HG03039 (cell line): ENCODE data around the gene SCAMP2.

Source experiments
- ATAC-seq: cut with Tn5 transposase; IDR thresholded peaks from one replicate; pipeline ENCODE4 v1.9.1; 2021; ENCODE audit warnings: mild to moderate bottlenecking, moderate library complexity; ENCODE audit not compliant: unreplicated experiment

SCAMP2 gene

GRCh38 chr15:74863239-74864056 lies 9.7 kb downstream of the SCAMP2 start:
- ATAC-seq: no peak

- no peak for ATAC-seq
Observed at GRCh38 chr15:74858369-74858740, 14.8 kb downstream of the SCAMP2 start.

- ATAC-seq: no peak
Observed at GRCh38 chr15:74857671-74858368, 15.3 kb downstream of the SCAMP2 start.

- no peak for ATAC-seq
Observed at GRCh38 chr15:74857082-74857655, 16.0 kb downstream of the SCAMP2 start.

GRCh38 chr15:74856537-74856936 lies 16.6 kb downstream of the SCAMP2 start:
- no peak for ATAC-seq

GRCh38 chr15:74855857-74856256 lies 17.3 kb downstream of the SCAMP2 start:
- ATAC-seq: no peak

- ATAC-seq: no peak
Observed at GRCh38 chr15:74854453-74855022, 18.6 kb downstream of the SCAMP2 start.

GRCh38 chr15:74851960-74852359 lies 21.2 kb downstream of the SCAMP2 start:
- ATAC-seq: no peak

- no peak for ATAC-seq
Observed at GRCh38 chr15:74850393-74850792, 22.8 kb downstream of the SCAMP2 start.

GRCh38 chr15:74847432-74847831 lies 25.7 kb downstream of the SCAMP2 start:
- ATAC-seq: no peak

- no peak for ATAC-seq
Observed at GRCh38 chr15:74845581-74845980, 27.6 kb downstream of the SCAMP2 start.

- no peak for ATAC-seq
Observed at GRCh38 chr15:74845208-74845568, 28.0 kb downstream of the SCAMP2 start.

GRCh38 chr15:74844319-74845207 lies 28.6 kb downstream of the SCAMP2 start:
- ATAC-seq: no peak

- no peak for ATAC-seq
Observed at GRCh38 chr15:74843891-74844299, 29.3 kb downstream of the SCAMP2 start.

- no peak for ATAC-seq
Observed at GRCh38 chr15:74843445-74843828, 29.7 kb downstream of the SCAMP2 start.

GRCh38 chr15:74842581-74843444 lies 30.4 kb downstream of the SCAMP2 start, which contains the start of gene ULK3:
ULK3 (minus strand) TSS chr15:74843156; CDS start chr15:74843105, 51 bp downstream.
- ATAC-seq: peak; percentile 66

- ATAC-seq: no peak
Observed at GRCh38 chr15:74841891-74842373, 31.2 kb downstream of the SCAMP2 start.

- ATAC-seq: no peak
Observed at GRCh38 chr15:74840851-74841775, 32.1 kb downstream of the SCAMP2 start.
